ENCODE data around the gene KRT4.
"Not testable (repeated sequence)": the region's sequence is repeated elsewhere in the genome, so short reads cannot be mapped to it uniquely, and the experiment has no call there.

Gene KRT4

GRCh38 chr12:52808573-52809160 is 5.2 kb downstream of the KRT4 start:
- DNase-seq (ENCODE audit: low read depth in 2 of 3, low spot score in 2 of 3), result no peak

GRCh38 chr12:52807544-52808470 is 6.1 kb downstream of the KRT4 start:
- DNase-seq (ENCODE audit: low read depth in 2 of 3, low spot score in 2 of 3), result no peak

GRCh38 chr12:52806821-52807543 is 6.9 kb downstream of the KRT4 start:
- no peak for DNase-seq (ENCODE audit: low read depth in 2 of 3, low spot score in 2 of 3)

GRCh38 chr12:52806169-52806811 is 7.6 kb downstream of the KRT4 start:
- no peak for DNase-seq (ENCODE audit: low read depth in 2 of 3, low spot score in 2 of 3)

- DNase-seq (ENCODE audit: low read depth in 2 of 3, low spot score in 2 of 3), result no peak
Observed at GRCh38 chr12:52805739-52806138, 8.2 kb downstream of the KRT4 start.

GRCh38 chr12:52805000-52805399 is 8.9 kb downstream of the KRT4 start:
- no peak for DNase-seq (ENCODE audit: low read depth in 2 of 3, low spot score in 2 of 3)

- no peak for DNase-seq (ENCODE audit: low read depth in 2 of 3, low spot score in 2 of 3)
Observed at GRCh38 chr12:52802442-52802841, 11.5 kb downstream of the KRT4 start.

GRCh38 chr12:52801773-52802172 is 12.1 kb downstream of the KRT4 start:
- no peak for DNase-seq (ENCODE audit: low read depth in 2 of 3, low spot score in 2 of 3)

GRCh38 chr12:52800259-52800917 is 13.5 kb downstream of the KRT4 start:
- no peak for DNase-seq (ENCODE audit: low read depth in 2 of 3, low spot score in 2 of 3)

GRCh38 chr12:52799505-52800211 is 14.3 kb downstream of the KRT4 start:
- no peak for DNase-seq (ENCODE audit: low read depth in 2 of 3, low spot score in 2 of 3)

- no peak for DNase-seq (ENCODE audit: low read depth in 2 of 3, low spot score in 2 of 3)
Observed at GRCh38 chr12:52798671-52799504, 15.0 kb downstream of the KRT4 start.

- no peak for DNase-seq (ENCODE audit: low read depth in 2 of 3, low spot score in 2 of 3)
Observed at GRCh38 chr12:52798003-52798670, 15.8 kb downstream of the KRT4 start.

- DNase-seq (ENCODE audit: low read depth in 2 of 3, low spot score in 2 of 3), result no peak
Observed at GRCh38 chr12:52797529-52797894, 16.4 kb downstream of the KRT4 start.

- DNase-seq (ENCODE audit: low read depth in 2 of 3, low spot score in 2 of 3), result no peak
Observed at GRCh38 chr12:52796839-52797528, 16.9 kb downstream of the KRT4 start.

- DNase-seq (ENCODE audit: low read depth in 2 of 3, low spot score in 2 of 3), result no peak
Observed at GRCh38 chr12:52796429-52796794, 17.5 kb downstream of the KRT4 start.

- no peak for DNase-seq (ENCODE audit: low read depth in 2 of 3, low spot score in 2 of 3)
Observed at GRCh38 chr12:52795694-52796428, 18.1 kb downstream of the KRT4 start, which contains the start of gene KRT3. Gene KRT3, minus strand, starts transcription at chr12:52796117. Its CDS starts 75 bp downstream, at chr12:52796042.

- not testable (repeated sequence) for DNase-seq (ENCODE audit: low read depth in 2 of 3, low spot score in 2 of 3)
Observed at GRCh38 chr12:52795332-52795674, 18.6 kb downstream of the KRT4 start.
